ENCODE results near the gene CDHR2.

The CDHR2 gene

DNA sequence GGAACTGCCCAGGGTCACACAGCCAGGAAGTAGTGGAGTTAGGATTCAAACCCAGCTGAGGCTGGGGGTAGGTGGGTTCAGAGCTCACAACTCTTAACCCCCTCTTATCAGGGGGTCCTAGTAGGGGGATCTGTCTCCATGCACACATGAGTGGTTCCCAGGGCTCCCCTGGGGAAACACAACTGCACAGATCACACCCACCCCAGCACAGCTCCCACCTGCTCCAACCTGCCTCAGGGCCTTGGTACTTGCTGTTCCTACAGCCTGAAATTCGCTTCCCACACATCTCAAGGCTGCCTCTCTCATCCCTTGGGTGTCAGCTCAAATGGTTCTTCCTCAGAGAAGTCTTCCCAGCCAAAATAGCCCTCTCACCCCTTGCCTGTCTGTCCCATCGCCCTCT is 76.4 kb downstream of the CDHR2 start:
- no peak for DNase-seq

DNA sequence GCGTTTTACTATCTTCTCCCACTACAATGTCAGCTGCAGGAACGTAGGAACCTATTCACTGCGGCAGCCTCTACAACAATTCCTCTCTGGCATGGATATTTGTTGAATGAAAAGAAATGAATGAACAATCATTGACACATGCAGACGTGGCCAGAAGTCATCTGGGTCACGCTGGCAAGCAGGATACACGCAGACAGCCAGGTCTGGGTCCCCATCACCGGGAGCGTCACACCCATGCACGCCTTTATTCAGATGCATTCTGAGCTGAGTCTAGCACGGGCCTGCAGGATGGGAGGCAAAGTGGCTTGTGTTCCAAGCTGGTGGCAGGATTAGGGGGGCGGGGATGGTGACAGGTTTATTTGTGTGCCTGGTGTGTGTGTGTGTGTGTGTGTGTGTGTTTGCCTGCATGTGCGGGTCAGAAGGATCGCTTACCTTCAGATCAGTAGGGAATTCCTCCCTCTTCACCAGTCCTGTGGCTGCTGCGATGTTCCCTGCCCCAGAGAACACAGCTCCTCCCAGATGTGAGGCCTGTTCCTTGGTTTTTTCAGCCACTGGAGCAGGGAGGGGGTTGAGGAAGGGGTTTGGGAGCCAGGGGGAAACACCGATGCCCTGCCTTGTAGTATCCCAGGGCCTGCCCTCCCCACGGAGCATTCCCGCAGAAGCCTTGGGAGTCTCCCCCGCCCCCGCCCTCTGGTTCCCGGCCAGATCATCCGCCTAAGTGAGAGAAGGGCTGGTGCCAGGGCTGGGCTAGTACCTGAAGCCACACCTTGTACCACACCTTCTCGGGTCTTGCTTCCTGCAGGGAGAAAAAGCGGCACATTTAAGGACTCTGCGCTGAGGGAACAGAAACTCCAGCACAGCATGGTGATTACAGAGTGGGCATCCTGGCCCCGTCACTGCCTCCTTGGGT is 77.1 kb downstream of the CDHR2 start:
- DNase-seq, result no peak

DNA sequence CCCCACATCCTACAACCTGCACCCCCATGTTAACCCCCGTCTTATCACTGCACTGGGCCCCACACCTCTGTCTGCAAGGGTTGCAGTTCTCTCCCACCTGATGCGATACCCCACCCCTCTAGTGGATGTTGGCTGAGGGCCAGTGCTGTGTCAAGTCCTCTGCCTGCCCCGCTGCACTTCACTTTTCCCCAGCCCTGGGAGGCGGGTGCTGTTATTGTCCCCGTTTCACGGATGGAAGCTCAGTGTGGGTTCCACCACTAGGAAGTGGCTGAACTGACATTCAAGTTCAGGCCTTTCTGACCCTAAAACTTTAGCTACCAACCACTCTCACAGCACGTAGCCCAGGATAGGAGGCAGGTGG is 77.7 kb downstream of the CDHR2 start:
- no peak for DNase-seq

DNA sequence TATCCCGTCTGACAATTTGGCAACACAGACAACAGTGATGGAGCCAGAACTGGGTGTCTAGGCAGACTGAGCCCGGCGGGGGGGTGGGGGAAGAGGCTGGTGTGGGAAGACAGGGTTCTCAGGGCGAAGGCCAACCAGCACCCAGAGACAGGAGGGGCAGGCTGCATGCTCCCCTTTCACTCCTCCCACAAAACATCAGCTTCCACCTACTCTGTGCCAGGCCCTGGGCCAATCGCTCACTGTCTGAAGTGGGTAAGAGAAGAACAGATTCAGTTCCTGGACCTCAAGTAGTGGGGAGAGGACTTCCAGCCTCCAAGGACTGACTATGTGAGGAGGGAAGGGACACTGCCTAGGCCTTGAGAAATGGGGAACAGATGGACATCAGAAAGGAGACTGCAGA is 78.4 kb downstream of the CDHR2 start:
- no peak for DNase-seq

DNA sequence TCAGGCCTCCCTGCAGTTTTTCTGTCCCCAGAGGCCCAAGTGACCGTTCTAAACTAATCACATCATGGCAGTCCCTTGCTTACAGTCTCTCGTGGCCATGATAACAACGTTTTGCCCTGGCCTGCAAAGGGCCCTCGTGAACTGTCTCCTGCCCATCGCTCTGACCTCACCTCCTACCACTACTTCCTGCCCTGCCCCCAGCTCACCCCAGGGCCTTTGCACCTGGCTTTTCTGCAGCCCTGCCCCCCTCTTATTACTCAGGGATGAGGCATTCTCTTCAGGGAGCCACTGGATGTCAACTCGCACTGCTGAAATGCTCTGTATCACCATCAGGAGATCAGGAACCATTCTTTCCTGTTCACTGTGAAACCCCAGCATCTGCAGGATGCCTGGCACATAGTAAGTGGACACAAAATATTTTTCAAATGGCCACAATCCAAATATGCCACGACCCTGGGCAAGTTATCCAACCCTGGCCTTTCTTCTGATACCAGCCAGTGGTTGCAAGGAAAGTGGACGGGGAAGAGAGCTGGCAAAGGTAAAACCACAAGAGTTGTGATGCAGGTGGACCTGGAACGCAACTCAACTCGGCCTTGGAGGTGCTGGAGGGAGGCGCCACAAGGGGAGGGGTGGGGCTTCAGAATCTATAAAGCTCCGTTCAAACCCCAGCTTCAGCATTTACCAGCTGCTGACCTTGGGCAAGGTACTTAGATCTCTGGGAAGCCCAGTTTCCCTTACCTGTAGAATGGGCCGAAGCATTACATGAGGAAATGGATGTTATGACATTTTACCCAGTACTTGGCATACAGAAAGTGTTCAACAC is 79.5 kb downstream of the CDHR2 start:
- DNase-seq, result no peak

DNA sequence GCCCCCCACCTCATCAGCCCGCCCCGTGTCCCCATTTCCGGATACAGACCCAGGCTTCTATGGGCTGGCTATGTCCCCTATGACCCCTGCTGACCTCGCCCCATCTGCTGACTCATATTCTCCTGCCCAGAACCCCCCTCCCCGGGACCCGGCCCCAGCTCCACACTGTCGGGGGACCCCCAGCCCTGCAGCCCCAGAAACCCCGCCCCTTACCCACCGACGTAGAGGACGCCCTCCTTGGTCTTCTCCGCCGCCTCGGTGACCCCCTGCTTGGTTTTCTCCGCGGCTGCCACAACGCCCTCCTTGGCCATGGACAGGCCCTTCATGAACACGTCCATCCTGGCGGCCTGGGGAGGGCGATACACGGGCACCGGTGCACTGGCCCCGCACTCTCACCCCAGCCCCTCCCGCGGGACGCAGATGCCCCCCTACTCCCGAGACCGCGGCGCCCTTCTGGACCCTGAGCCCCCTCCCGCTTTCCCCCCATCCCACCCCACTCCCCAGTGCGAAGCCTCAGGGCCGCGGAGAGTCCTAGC is 80.2 kb downstream of the CDHR2 start:
- no peak for DNase-seq

DNA sequence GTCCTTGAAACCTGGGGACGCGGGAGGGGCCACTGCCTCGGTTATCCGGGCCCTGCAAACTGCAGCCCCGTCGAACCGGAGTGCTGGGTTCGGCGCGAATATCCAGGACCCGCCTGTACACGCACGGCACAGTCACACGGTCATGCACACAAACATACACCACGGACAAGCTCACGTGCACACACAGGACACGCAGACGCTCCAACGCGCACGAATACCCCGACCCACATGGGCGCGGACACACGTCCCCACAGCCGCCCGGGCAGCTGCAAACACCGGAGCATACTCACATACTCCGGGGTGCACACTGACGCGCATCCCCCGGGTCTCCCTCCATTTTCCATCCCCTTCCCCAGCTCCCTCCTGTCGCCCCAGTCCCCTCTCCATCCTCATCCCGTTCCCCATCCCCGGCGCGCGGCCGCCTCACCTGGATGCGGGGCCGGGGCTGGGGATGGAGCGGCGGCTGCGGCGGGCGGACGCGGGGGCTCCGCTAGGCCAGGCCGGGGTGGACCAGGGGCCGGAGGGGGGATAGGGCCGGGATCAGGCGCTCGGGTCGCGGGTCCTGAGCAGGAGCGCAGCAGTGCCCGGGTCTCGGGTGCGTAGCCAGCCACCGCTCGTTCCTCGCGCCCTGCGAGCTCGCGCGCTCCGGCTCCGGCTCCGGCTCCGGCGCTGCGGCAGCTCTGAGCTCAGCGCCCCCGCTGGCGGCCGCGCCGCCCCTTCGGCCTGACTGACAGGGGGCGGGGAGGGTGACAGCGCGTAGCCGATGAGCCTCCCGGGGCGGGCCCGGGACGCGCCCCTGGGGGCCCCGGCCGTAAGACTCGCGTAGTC is 80.9 kb downstream of the CDHR2 start, which contains the start of the genes EIF4E1B and SNCB:
Gene EIF4E1B, plus strand, starts transcription at position 823 of the 828 bp plus-strand sequence. CDS start 12,113 bp downstream, outside the sequence.
Gene SNCB, minus strand, starts transcription at position 682 of the 828 bp plus-strand sequence. CDS start 880 bp downstream, outside the sequence.
- no peak for DNase-seq

DNA sequence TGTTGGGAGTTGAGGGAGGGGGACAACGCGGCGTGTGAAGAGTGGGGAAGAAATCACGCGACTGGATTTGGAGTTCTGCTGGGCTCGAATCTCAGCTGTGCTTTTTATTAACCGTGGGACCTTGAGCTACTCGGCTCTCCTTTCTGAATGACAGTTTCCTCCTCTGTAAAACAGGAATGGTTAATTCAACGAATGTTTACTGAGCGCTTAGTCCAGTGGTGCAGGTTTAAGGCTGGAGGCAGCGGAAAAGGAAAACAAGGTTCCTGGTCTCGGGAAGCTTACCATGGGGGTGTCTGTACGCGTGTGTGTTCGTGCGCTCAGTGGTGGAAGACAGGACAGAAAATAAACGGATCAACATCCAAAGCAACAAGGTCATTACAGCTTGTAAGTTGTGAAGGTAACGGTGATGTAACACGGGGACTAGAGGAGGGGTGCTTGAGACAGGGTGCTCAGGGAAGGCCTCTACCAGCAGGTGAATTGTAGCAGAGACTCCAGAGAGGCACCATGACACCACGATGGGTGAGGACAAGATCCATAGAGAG is 81.6 kb downstream of the CDHR2 start:
- DNase-seq, result no peak

DNA sequence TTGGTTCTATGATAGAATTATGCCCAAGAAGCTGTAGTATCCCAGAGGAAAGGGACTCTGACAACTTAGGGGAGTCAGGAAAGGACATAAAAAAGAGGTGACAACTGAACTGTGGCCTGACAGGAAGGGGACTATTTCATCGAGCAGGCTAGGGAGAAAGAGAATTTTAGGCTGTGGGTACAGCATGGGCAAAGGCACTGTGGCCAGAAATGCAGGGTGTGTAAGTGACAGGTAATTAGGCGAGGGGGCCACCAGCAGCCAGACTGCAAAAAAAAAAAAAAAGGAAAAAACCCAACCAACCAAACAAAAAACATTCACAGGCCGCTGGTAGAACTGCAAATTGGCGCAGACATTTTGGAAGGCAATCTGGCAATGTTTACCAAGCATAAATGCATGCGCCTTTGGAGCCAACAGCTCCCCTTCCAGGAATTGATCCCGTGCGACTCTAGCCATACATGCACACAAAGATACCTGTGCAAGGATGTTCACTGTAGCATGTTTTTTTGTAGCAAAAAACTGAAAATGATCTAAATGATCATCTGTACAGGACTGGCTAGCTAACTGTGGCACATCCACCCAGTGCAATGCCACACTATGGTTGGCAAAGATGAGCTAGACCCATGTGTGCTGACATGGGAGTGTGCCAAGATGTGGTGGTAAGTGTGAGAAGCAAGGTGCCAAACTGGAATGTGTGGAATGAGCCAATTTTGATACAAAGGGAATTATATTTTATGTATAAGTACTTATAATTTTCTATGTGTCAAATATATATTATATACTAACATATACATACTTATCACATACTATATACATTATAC is 82.5 kb downstream of the CDHR2 start:
- no peak for DNase-seq

DNA sequence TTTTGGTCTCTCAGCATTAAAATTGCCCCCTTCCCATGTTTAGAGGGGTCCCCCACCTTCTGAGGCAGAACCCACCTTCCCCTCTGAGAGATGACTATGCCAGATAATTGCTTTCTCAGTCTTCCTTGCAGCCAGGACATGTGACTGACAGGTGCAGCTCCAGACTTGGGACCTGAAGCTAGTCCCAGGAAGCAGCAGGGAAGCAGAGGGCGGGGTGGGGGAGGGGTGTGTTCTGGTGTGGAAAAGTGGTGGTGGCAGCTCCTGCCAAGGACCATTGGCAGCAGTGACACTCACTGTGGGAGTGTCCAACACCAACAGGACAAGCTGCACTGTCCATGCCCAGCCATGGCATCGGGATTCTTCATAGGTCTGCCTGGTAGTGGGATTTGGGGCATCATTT is 83.6 kb downstream of the CDHR2 start:
- DNase-seq, result no peak

DNA sequence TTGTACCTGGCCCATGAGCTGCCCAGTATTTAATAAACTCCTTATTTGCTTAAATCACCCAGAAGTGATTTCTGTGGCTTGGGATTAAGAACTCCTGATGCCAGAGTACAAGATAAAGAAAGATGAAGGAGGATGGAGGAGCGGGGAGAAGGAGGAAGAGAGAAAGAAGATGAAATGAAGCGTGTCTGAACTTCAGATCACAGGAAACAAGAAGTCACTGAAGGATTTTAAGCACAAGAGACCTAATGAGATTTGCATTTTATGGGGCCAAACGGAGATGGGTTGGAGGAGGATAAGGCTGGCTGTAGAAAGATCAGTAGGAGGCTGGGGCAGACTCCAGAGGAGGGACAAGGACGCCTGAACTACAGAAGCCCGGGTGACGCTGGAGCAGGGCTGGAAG is 84.5 kb downstream of the CDHR2 start:
- no peak for DNase-seq

DNA sequence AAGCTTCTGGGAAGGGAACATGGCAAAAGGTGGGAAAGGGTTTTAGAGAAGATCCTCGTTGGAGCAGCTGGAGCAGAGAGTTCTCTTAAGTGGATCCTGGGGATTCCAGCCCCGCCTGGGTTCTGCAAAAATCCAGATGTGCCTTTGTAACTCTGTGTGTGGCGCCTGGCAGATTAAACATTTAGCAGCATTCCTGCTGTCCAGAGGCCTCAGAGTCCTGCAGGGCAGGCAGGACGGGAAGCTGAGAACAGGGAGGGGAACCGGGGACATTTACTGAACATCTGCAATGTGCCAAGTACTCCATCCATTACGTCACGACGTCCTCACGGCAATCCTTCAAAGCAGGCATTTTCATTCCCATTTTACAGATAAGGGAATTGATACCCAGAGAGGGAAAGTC is 87.3 kb downstream of the CDHR2 start:
- DNase-seq, result no peak

DNA sequence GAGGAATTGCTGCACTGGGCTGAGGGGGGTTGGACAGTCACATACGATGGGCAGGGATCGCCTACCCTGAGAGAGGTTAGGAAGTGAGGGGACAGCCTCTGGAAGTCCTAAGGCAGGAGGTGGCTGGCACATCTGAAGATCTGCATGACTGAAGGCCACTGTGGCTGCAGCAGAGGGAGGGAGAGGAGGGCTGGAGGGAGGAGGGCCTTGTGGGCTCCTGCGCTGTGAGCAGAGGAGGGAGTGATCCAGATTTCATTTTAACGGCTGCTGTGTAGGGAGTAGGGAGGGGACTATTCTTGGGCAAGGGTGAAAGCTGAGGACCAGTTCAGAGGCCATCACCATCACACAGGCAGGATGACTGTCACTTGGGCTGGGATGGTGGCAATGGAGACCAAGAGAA is 88.4 kb downstream of the CDHR2 start:
- no peak for DNase-seq

DNA sequence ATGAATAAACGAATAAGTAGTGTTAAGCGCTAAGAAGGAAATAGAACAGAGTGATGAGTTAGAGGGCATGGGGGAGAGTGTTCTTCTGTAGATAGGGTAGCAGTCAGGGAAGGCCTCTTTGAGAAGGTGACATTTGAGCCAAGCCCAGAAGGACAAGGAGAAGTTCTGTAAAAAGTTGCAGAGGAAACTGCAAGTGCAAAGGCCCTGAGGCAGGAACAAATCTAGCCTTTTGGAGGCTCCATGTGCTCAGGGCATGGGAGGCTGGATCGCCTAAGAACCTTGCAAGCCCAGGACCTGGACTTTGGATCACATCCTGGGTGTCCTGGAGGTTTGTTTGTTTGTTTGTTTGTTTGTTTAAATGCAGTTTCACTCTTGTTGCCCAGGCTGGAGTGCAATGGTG is 89.3 kb downstream of the CDHR2 start:
- DNase-seq, result no peak

DNA sequence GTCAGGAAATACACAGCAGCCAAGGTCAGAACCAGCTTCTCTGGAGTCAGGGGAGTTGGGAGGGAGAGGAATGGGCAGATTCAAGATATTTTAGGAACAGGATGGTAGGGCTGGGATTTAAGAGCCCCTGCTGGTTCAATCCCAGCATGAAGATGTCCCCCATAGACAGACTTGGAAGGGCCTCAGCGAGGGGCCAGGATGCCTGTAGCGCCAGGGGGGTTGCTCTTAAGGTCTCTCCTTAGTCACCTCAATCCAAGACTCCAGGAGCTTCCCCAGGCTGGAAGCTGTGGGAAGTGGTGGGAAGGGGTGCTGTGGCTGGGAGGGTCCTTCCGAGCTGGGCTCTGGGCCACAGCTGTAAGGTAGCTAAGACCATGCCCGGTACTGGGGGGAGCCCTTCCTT is 90.1 kb downstream of the CDHR2 start:
- DNase-seq, result no peak

DNA sequence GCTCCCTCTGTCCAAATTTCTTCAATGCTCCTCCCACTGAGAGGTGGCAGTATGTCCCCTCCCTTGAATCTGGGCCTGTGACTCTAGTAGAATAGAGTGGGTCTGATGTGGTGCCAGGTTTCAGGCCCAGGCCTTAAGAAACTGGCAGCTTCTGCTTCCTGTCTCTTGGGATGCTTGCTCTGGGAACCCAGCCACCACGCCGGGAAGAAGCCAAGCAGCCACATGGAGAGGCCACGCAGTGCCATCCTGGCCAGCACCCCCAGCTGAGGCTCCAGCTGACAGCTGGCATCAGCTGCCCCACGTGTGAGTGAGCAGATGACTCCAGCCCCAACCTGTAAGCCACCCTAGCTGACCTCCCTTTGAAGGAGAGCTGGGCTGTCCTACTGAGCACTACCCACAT is 90.8 kb downstream of the CDHR2 start:
- no peak for DNase-seq

DNA sequence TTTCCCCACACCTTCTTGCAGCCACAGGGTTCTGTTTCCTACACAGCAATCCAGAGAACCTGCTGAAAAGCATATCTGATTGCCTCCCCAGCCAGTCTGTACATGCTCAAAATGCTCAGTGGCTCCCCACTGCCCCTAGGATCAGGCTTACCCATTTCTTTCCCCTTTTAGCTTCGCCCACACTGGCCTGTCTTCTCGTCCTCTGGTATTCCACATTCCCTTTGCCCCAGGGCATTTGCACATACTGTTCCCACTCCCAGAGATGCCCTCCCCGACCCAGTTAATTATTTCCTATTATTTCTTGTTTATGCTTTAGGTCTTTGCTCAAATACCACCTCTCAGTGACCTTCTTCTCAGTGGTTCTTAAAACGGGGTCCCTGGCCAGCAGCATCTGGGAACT is 91.5 kb downstream of the CDHR2 start:
- no peak for DNase-seq

DNA sequence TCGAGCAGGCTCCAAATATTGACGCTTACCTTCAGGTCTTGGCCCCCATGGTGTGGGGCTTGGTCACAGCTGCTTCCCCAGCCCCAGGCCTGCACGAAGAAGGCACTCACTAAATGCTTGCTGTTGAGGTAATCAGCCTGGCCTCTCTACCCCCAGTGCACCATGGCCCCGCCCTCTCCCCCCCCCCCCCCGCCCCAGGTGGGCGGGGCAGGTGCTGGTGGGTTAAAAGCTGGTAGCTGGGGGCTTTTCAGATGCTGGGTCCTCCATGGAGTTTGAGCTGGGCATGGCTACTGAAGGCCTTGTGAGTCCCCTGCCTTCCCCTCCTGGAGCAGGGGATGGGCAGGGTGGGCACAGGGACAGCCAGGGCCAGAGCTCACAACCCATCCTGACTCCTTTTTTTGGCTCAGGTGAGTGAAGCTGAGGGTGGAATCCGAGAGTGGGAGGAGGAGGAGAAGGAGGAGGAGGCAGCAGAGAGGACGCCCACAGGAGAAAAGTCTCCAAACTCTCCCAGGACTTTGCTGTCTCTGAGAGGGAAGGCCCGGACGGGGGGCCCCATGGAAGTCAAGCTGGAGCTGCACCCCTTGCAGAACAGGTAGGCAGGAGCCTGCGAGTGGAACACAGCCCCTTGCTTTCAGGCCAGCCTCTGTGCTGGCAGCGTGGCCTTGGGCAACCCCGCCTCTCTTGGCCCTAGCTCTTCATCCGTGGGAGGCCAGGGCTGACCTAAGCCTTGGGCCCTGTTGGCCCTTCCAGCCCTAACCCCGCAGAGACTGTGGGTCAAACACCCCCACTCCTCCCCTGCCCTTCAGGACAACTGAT is 93.7 kb downstream of the CDHR2 start:
- DNase-seq, result no peak

DNA sequence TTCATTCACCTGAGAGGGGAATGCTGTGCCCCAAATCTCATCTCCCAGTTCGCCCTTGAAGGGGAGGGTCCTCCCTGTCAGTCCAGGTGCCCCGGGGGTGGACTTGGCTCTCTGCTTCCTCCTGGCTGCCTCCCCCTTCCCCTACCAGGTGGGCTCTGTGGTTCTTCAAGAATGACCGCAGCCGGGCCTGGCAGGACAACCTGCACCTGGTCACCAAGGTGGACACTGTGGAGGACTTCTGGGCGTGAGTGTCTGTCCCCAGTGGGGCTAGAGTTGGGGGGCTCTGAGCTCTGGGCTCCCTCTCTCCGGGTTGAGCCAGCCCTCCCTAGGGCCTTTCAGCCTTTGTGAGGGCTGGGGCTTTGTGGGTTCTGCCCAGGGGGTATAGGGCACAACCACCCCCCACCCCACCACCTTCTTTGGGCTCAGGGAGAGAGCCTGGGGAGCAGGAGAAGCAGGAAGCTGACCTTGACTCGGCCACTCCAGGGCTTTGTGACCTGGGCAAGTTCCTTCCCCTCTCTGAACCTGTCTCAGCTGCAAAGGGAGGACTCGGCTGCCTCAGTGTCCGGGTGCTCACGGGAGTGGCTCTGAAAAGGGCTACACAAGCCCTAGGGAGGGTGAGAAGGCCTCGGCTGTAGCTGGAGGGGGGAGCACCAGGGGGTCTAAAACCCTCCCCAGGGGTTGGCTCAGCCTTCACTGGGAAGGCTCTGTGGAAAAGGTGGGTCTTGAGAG is 94.5 kb downstream of the CDHR2 start:
- DNase-seq, result no peak

DNA sequence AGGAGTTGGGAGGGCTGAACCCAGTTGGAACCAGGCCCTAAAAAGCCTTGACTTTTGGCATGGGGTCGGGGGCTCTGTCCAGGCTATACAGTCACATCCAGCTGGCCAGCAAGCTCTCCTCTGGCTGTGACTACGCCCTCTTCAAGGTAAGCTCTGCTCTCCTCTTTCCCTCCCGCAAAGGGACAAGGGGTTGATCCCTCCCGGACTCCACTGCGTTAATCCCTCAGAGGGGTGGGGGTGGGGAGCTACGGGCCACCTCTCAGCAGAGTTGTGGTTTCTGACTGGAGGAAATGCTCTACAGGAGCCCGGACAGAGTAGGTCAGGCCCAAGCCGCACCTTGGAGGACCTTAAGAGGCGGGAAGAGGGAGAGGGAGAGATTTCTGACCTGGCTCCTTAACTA is 95.2 kb downstream of the CDHR2 start:
- no peak for DNase-seq

Data from NCI-H526 treated with DMSO at 0.1 percent for 48 hours (cell line).